NT2/D1 (cell line): ENCODE data around the gene HOXC4.

Experiments
- SUZ12 ChIP-seq: IDR thresholded peaks from 2 replicates; pipeline ENCODE4 v1.6.1; 2011; ENCODE audit not compliant: insufficient read length, insufficient read depth; ENCODE audit errors: extremely low read depth
- YY1 ChIP-seq: IDR thresholded peaks from 2 replicates; pipeline ENCODE4 v1.6.1; 2011; ENCODE audit not compliant: insufficient read length, insufficient read depth
- ZNF274 ChIP-seq: IDR thresholded peaks from 2 replicates; pipeline ENCODE4 v1.6.1; 2011; ENCODE audit warnings: mild to moderate bottlenecking, low read depth, low read length

DNA sequence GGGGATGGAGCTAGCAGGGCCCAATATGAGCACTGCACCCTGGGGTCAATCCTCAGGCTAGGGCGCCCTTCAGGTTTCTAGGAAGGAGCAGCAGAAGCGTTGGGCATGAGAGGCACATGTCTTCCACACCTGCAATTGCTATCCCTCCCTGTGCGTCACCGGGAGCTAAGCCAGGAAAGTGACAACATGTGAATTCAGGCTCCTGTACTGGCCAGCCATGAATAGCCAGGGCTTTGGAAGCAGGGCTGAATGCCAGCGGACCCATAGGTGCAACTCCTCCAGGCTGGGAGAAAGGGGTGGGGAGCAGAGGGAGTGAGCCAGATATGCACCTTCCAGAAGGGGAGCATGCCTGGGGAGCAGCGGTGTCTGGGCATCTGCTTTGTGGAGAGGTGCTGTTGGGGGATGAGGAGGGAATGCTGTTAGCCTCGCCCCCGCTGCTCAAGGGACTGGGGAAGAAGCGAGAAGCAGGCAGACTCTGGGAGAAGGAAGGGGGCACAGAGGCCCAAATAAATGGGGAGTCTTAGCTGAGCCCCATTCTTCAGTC is 14.7 kb upstream of the HOXC4 start:
- TF ChIP-seq SUZ12 (peak; percentile 91), ZNF274 (no peak), YY1 (no peak)
